Chondrocyte (in vitro differentiated cells): ENCODE results near the gene PRSS22. TPM values are rescaled to one million over a fixed set of nuclear protein-coding genes. Genes with fewer than 3 reads are reported as not detected.
A peak's percentile ranks its signal among the peaks of the same experiment; 100 is the strongest.

Experiments
- DNase-seq: peaks from one replicate; pipeline ENCODE4 v3.0.0; 2021; ENCODE audit warnings: mixed read lengths, low spot score
- H3K27ac Mint-ChIP-seq: one replicate; pipeline ENCODE4 v1.8.0; 2021; ENCODE audit warnings: mild to moderate bottlenecking, moderate library complexity, mixed read lengths; ENCODE audit not compliant: unreplicated experiment
- H3K27me3 Mint-ChIP-seq: 2 replicates; pipeline ENCODE4 v1.8.0; 2021; ENCODE audit warnings: low read depth, mixed read lengths
- H3K36me3 Mint-ChIP-seq: 2 replicates; pipeline ENCODE4 v1.8.0; 2021; ENCODE audit warnings: low read depth, mixed read lengths
- H3K4me1 Mint-ChIP-seq: 2 replicates; pipeline ENCODE4 v1.8.0; 2021; ENCODE audit warnings: low read depth, mild to moderate bottlenecking, mixed read lengths
- H3K4me3 Mint-ChIP-seq: one replicate; pipeline ENCODE4 v1.8.0; 2021; ENCODE audit warnings: mild to moderate bottlenecking, moderate library complexity, mixed read lengths; ENCODE audit not compliant: unreplicated experiment
- H3K9me3 Mint-ChIP-seq: 2 replicates; pipeline ENCODE4 v1.8.0; 2021; ENCODE audit warnings: low read depth, mixed read lengths
- total RNA-seq: library from RNA; stranded (reverse); gene quantifications from 3 replicates; pipeline ENCODE4 v1.2.1, GENCODE V29; 2021
- TF ChIP-seq, protein P1 (sequence below): fragments of 200-600 bp; sonication (generic); IDR thresholded peaks from 2 replicates; pipeline ENCODE4 v1.5.0; 2021; ENCODE audit warnings: antibody characterized with exemption, mild to moderate bottlenecking, moderate library complexity

Gene PRSS22
- total RNA-seq, 1 donor from 2014 or later = not detected

GRCh38 chr16:2846511-2847310 lies 11.3 kb downstream of the PRSS22 start:
- TF ChIP-seq, protein P1, sequence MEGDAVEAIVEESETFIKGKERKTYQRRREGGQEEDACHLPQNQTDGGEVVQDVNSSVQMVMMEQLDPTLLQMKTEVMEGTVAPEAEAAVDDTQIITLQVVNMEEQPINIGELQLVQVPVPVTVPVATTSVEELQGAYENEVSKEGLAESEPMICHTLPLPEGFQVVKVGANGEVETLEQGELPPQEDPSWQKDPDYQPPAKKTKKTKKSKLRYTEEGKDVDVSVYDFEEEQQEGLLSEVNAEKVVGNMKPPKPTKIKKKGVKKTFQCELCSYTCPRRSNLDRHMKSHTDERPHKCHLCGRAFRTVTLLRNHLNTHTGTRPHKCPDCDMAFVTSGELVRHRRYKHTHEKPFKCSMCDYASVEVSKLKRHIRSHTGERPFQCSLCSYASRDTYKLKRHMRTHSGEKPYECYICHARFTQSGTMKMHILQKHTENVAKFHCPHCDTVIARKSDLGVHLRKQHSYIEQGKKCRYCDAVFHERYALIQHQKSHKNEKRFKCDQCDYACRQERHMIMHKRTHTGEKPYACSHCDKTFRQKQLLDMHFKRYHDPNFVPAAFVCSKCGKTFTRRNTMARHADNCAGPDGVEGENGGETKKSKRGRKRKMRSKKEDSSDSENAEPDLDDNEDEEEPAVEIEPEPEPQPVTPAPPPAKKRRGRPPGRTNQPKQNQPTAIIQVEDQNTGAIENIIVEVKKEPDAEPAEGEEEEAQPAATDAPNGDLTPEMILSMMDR = no peak
- Mint-ChIP-seq H3K27me3 (peaks cover 17% of the 10 kb centered on the region), H3K9me3 (no peaks in the 10 kb centered on the region), H3K4me1 (no peaks in the 10 kb centered on the region), H3K36me3 (no peaks in the 10 kb centered on the region), H3K27ac (no peak overlapping the region), H3K4me3 (no peak overlapping the region)
- DNase-seq = no peak

DNA sequence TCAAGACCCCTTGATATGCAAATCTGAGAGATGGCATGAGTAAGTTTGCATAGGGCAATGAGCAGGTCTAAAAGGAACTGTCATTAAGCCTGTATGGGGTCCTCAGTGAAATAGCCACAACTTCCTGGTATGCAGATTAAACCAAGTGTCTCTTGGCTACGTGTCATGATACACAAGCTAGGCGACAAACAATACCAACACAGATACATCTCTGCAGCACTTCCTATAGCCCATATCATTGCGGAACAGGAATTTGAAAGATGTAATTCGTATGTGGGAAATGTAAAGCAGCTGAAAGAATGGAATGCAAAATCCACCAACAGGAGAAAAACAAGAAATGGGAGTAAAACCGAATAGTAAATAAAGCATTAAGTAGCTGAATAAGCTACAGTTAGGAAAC lies 12.9 kb downstream of the PRSS22 start:
- Mint-ChIP-seq H3K27ac (no peak overlapping the region), H3K9me3 (no peaks in the 10 kb centered on the region)
- DNase-seq = no peak

DNA sequence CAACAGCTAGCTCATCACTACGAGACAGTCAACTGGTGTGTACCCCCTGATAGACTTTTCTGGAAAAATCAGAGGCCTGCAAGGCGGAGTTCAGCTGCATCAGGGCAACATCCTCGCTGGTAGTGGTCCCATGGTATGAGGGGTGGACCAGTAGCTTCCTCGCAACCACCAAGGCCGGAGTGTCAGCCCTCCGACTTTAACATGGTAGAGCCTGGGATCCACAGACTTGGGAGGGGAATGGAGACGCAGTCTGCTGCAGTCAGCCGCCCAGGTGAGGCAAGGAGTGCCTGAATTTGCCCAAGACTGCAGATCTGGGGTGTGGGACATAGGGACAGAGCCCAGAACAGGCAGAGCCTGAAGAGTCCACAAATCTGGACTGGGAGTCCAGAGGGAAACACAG lies 14.4 kb downstream of the PRSS22 start:
- H3K9me3 Mint-ChIP-seq = no peaks in the 10 kb centered on the region
- H3K27ac Mint-ChIP-seq = no peak overlapping the region
- TF ChIP-seq, protein P1 = no peak
- peaks cover 2% of the 10 kb centered on the region for H3K27me3 Mint-ChIP-seq
- no peak for DNase-seq
- no peaks in the 10 kb centered on the region for H3K4me1 Mint-ChIP-seq
- H3K4me3 Mint-ChIP-seq = no peak overlapping the region
- no peaks in the 10 kb centered on the region for H3K36me3 Mint-ChIP-seq

More for the DNA sequence above, 12.9 kb downstream of the PRSS22 start:
- no peaks in the 10 kb centered on the region for H3K36me3 Mint-ChIP-seq
- TF ChIP-seq, protein P1 = no peak
- H3K4me1 Mint-ChIP-seq = no peaks in the 10 kb centered on the region
- H3K4me3 Mint-ChIP-seq = no peak overlapping the region
- peaks cover 12% of the 10 kb centered on the region for H3K27me3 Mint-ChIP-seq

GRCh38 chr16:2842340-2843000 lies 15.5 kb downstream of the PRSS22 start:
- Mint-ChIP-seq H3K36me3 (no peaks in the 10 kb centered on the region), H3K9me3 (no peaks in the 10 kb centered on the region), H3K4me1 (peaks cover 4% of the 10 kb centered on the region), H3K4me3 (no peak overlapping the region), H3K27ac (no peak overlapping the region), H3K27me3 (peaks cover 2% of the 10 kb centered on the region)
- TF ChIP-seq, protein P1 = peak; percentile 70
- no peak for DNase-seq

DNA sequence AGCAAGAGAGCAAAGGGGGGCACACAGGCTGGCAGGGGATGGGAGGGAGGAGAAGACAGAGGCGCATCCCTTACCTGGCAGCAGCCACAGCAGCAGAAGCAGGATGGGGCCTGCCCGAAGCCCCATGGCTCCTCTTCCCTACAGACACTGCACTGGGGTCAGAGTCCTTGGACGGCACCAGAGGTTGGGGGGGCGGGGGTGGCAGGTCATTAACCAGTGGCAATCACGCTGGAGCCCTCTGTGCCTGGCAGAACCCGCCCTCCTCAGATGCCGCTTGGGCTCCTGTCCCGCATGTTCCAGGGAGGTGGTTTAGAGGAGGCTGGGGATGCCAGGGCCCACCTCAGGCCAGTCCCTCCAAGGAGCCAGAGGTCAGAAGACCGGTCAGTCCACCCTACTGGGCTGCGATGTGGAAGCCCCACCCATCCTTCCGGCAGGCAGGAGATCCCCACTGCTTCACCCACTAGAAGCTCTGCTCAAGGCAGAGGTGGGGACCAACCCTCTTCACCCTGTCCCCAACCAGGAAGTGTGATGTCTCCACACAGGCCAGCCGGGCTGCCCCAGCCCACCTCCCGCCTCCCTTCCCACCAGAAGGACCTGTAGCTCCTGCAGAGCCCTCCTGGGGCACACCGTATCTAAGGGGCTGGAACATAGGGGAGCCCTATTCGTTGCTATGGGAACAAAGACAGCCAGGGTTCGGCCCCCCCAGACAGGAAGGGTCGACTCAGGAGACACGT lies 16.2 kb downstream of the PRSS22 start:
- peaks cover 2% of the 10 kb centered on the region for H3K27me3 Mint-ChIP-seq
- no peak overlapping the region for H3K4me3 Mint-ChIP-seq
- DNase-seq = no peak
- TF ChIP-seq, protein P1 = no peak
- no peaks in the 10 kb centered on the region for H3K9me3 Mint-ChIP-seq
- no peak overlapping the region for H3K27ac Mint-ChIP-seq
- no peaks in the 10 kb centered on the region for H3K36me3 Mint-ChIP-seq
- H3K4me1 Mint-ChIP-seq = peaks cover 11% of the 10 kb centered on the region
